HUDEP-2 (cell line): ENCODE data around the gene DACT3.

ENCODE experiments used
- DNase-seq, 76 experiments: peaks; one replicate each; lab custom pipeline; 2025; ENCODE audit not compliant: unreplicated experiment in 76 of 76; lab: John Stamatoyannopoulos, UW

The DACT3 gene

GRCh38 chr19:46635920-46636761, 24.8 kb downstream of the DACT3 start, which contains the start of gene GNG8:
Gene GNG8, minus strand, starts transcription at chr19:46636202. Its CDS starts 1,520 bp downstream, at chr19:46634682.
- peak in 12 of 76 experiments; percentile 21 to 44 (median 36) for DNase-seq

- DNase-seq: no peak
Measured at GRCh38 chr19:46634656-46635218, 26.2 kb downstream of the DACT3 start.

- DNase-seq: peak in 75 of 76 experiments; percentile 30 to 99 (median 94)
Measured at GRCh38 chr19:46634045-46634655, 26.8 kb downstream of the DACT3 start.

- DNase-seq: no peak
Measured at GRCh38 chr19:46633130-46633529, 27.9 kb downstream of the DACT3 start.

- DNase-seq: no peak
Measured at GRCh38 chr19:46631481-46631880, 29.5 kb downstream of the DACT3 start.

GRCh38 chr19:46630586-46631205, 30.3 kb downstream of the DACT3 start:
- no peak for DNase-seq

GRCh38 chr19:46629546-46630025, 31.4 kb downstream of the DACT3 start:
- DNase-seq: peak in 73 of 76 experiments; percentile 34 to 89 (median 74)

GRCh38 chr19:46628970-46629369, 32.0 kb downstream of the DACT3 start:
- DNase-seq: peak in 6 of 76 experiments; percentile 17 to 39 (median 24)

- no peak for DNase-seq
Measured at GRCh38 chr19:46626446-46626845, 34.5 kb downstream of the DACT3 start.

- DNase-seq: no peak
Measured at GRCh38 chr19:46625731-46626130, 35.3 kb downstream of the DACT3 start.

GRCh38 chr19:46624958-46625661, 35.9 kb downstream of the DACT3 start, which contains the start of gene PTGIR:
Gene PTGIR, minus strand, starts transcription at chr19:46625089. Its CDS starts 864 bp downstream, at chr19:46624225.
- peak in 1 of 76 experiments; percentile 21 for DNase-seq

- DNase-seq: no peak
Measured at GRCh38 chr19:46623915-46624502, 37.0 kb downstream of the DACT3 start.

- DNase-seq: no peak
Measured at GRCh38 chr19:46622118-46622446, 38.9 kb downstream of the DACT3 start.

- DNase-seq: no peak
Measured at GRCh38 chr19:46621191-46622117, 39.5 kb downstream of the DACT3 start.

GRCh38 chr19:46620716-46621115, 40.3 kb downstream of the DACT3 start:
- no peak for DNase-seq

GRCh38 chr19:46620267-46620666, 40.7 kb downstream of the DACT3 start:
- no peak for DNase-seq

- DNase-seq: no peak
Measured at GRCh38 chr19:46618670-46619231, 42.2 kb downstream of the DACT3 start.

GRCh38 chr19:46617601-46618000, 43.4 kb downstream of the DACT3 start:
- DNase-seq: no peak
